Vagina (tissue), 2 donors: ENCODE results near the gene SLC48A1. TPM values are rescaled to one million over a fixed set of nuclear protein-coding genes. Genes with fewer than 3 reads are reported as not detected.
A peak's percentile ranks its signal among the peaks of the same experiment; 100 is the strongest.

Experiments used
- DNase-seq, 2 donors: peaks; one replicate each; pipeline ENCODE4 v3.0.0-alpha.2; 2017; ENCODE audit errors: extremely low spot score in 2 of 2
- H3K27ac ChIP-seq: fragments of 200-600 bp; sonication (generic); one replicate; pipeline ENCODE4 v1.5.1; 2019
- H3K27me3 ChIP-seq: fragments of 200-600 bp; sonication (generic); one replicate; pipeline ENCODE4 v1.5.1; 2019
- H3K36me3 ChIP-seq, 2 donors: fragments of 200-600 bp; sonication (generic); one replicate each; pipeline ENCODE4 v1.5.1; 2017 to 2019
- H3K4me1 ChIP-seq: fragments of 200-600 bp; sonication (generic); one replicate; pipeline ENCODE4 v1.5.1; 2019
- H3K4me3 ChIP-seq, 2 donors: fragments of 200-600 bp; sonication (generic); 1 replicate in 1 of 2; 2 replicates in 1 of 2; pipeline ENCODE4 v1.5.1; 2016 to 2019
- H3K9me3 ChIP-seq: fragments of 200-600 bp; sonication (generic); one replicate; pipeline ENCODE4 v1.5.1; 2019
- POLR2A ChIP-seq, 2 donors: fragments of 450-650 bp; IDR thresholded peaks; one replicate each; pipeline ENCODE4 v1.6.1; 2017; ENCODE audit warnings: antibody characterized with exemption in 2 of 2, mild to moderate bottlenecking in 2 of 2, moderate library complexity in 2 of 2
- POLR2AphosphoS5 ChIP-seq, 2 donors: sonication (generic); formaldehyde crosslinking; IDR thresholded peaks; one replicate each; pipeline ENCODE4 v1.9.0; 2017; ENCODE audit warnings: antibody characterized with exemption in 2 of 2, mild to moderate bottlenecking in 2 of 2, low read depth in 1 of 2; ENCODE audit not compliant: insufficient read depth in 1 of 2
- intact Hi-C: fragments of 100-400 bp; cut with DNase I; formaldehyde crosslinking; loops from one replicate; pipeline ENCODE4 v1.15.1; 2023
- total RNA-seq: library from RNA; depleted of rRNA; stranded (reverse); fragments of >200 nt; gene quantifications from one replicate; pipeline ENCODE4 v1.2.3, GENCODE V29; 2016
- TF ChIP-seq, protein P1 (sequence below), 3 experiments: fragments of 450-650 bp in 2 of 3; fragments of 200-600 bp in 1 of 3; sonication (generic) in 1 of 3; IDR thresholded peaks; one replicate each; pipeline ENCODE4 v1.5.1; 2017 to 2019; ENCODE audit warnings: antibody characterized with exemption in 3 of 3, mild to moderate bottlenecking in 2 of 3, moderate library complexity in 2 of 3

The SLC48A1 gene
- total RNA-seq, 1 donor from 2014 or later: 20.9 TPM

DNA sequence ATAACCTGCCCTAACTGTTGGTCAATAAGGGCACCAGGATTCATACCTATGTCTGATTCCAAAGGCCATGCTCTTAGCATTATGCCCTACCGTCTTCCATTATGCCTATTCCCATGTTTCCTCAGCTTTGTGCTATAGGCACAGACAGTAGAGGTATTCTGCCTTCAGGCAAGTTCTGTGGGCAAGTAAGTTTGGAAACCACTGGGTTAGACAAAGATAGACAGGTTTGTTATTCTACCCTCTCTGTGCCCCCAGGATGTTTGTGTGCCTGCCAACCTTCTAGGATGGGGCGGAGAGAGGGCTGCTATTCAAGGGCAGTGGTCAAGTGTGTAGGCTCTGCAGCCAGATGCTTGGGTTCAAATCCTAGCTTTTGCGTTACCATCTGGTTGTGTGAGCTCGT, 18.9 kb upstream of the SLC48A1 start:
- DNase-seq: no peak
- no peak for TF ChIP-seq POLR2AphosphoS5 (IDR thresholded peaks at IDR 0.05; ENCODE audit: insufficient read depth in 1 of 2, low read depth in 1 of 2)
- no peak for TF ChIP-seq POLR2A (IDR thresholded peaks at IDR 0.05)
- TF ChIP-seq, protein P1, sequence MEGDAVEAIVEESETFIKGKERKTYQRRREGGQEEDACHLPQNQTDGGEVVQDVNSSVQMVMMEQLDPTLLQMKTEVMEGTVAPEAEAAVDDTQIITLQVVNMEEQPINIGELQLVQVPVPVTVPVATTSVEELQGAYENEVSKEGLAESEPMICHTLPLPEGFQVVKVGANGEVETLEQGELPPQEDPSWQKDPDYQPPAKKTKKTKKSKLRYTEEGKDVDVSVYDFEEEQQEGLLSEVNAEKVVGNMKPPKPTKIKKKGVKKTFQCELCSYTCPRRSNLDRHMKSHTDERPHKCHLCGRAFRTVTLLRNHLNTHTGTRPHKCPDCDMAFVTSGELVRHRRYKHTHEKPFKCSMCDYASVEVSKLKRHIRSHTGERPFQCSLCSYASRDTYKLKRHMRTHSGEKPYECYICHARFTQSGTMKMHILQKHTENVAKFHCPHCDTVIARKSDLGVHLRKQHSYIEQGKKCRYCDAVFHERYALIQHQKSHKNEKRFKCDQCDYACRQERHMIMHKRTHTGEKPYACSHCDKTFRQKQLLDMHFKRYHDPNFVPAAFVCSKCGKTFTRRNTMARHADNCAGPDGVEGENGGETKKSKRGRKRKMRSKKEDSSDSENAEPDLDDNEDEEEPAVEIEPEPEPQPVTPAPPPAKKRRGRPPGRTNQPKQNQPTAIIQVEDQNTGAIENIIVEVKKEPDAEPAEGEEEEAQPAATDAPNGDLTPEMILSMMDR (IDR thresholded peaks at IDR 0.05): no peak
- no peaks in the 10 kb centered on the region for H3K27me3 ChIP-seq
- H3K4me1 ChIP-seq: peaks cover 71% of the 10 kb centered on the region
- intact Hi-C loops: no loop called here
- peak overlapping the region; percentile 66 for H3K27ac ChIP-seq
- H3K9me3 ChIP-seq: no peaks in the 10 kb centered on the region
- H3K36me3 ChIP-seq: peaks cover 0 to 8% of the 10 kb centered on the region in 2 donors
- H3K4me3 ChIP-seq: no peak overlapping the region

DNA sequence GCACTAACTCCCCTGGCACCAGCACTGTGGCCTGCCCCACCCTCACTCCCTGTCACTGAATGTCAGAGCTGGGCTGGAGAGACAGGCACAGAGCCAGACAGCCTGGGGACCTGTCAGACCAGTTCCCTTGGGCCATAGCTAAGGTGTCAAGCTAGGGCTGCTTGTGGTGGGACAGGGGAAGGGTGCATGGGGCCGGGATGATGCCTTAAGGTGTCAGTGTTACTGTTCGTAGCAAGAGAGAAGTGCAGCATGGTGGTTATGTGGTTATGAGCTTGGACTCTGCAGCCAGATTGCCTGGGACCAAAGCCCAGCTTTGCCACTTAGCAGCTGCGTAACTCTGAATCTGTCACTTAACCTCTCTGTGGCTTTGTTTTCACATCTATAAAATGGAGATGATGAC, 18.2 kb upstream of the SLC48A1 start:
- Histone ChIP-seq H3K27ac (peak overlapping the region; percentile 66), H3K27me3 (no peaks in the 10 kb centered on the region), H3K4me3 (peak overlapping the region; percentile 13 to 50), H3K9me3 (no peaks in the 10 kb centered on the region), H3K36me3 (peaks cover 0 to 8% of the 10 kb centered on the region in 2 donors), H3K4me1 (peaks cover 78% of the 10 kb centered on the region)
- TF ChIP-seq POLR2A (IDR thresholded peaks at IDR 0.05): no peak
- no peak for TF ChIP-seq POLR2AphosphoS5 (IDR thresholded peaks at IDR 0.05; ENCODE audit: insufficient read depth in 1 of 2, low read depth in 1 of 2)
- TF ChIP-seq, protein P1 (IDR thresholded peaks at IDR 0.05): no peak
- no peak for DNase-seq
- intact Hi-C loops: no loop called here

- H3K4me1 ChIP-seq: peaks cover 83% of the 10 kb centered on the region
- peak overlapping the region; percentile 66 for H3K27ac ChIP-seq
- H3K9me3 ChIP-seq: no peaks in the 10 kb centered on the region
- DNase-seq: no peak
- TF ChIP-seq POLR2AphosphoS5 (IDR thresholded peaks at IDR 0.05; ENCODE audit: insufficient read depth in 1 of 2, low read depth in 1 of 2) (no peak), POLR2A (IDR thresholded peaks at IDR 0.05) (no peak)
- TF ChIP-seq, protein P1 (IDR thresholded peaks at IDR 0.05): no peak
- H3K36me3 ChIP-seq: peaks cover 0 to 5% of the 10 kb centered on the region in 2 donors
- intact Hi-C loops: no loop called here
- peak overlapping the region; percentile 13 to 50 for H3K4me3 ChIP-seq
- H3K27me3 ChIP-seq: no peaks in the 10 kb centered on the region
Measured at GRCh38 chr12:47755655-47756562, 17.1 kb upstream of the SLC48A1 start.

- no peak for TF ChIP-seq POLR2AphosphoS5 (IDR thresholded peaks at IDR 0.05; ENCODE audit: insufficient read depth in 1 of 2, low read depth in 1 of 2)
- no peak for TF ChIP-seq POLR2A (IDR thresholded peaks at IDR 0.05)
- TF ChIP-seq, protein P1 (IDR thresholded peaks at IDR 0.05): no peak
- no peak for DNase-seq
- intact Hi-C loops: no loop called here
- H3K4me1 ChIP-seq: peaks cover 71% of the 10 kb centered on the region
- no peaks in the 10 kb centered on the region for H3K9me3 ChIP-seq
- H3K27ac ChIP-seq: peak overlapping the region; percentile 73
- peak overlapping the region; percentile 50 to 70 for H3K4me3 ChIP-seq
- H3K36me3 ChIP-seq: no peaks in the 10 kb centered on the region
- H3K27me3 ChIP-seq: no peaks in the 10 kb centered on the region
Measured at GRCh38 chr12:47757364-47757839, 15.6 kb upstream of the SLC48A1 start.
